Left renal cortex interstitium (tissue), 4 donors: Measurements from ENCODE around the gene TMED3. TPM values are rescaled to one million over a fixed set of nuclear protein-coding genes. Genes with fewer than 3 reads are reported as not detected.

Source experiments
- DNase-seq, 4 donors: peaks; one replicate each; pipeline ENCODE4 v3.0.0-alpha.2; 2013; ENCODE audit warnings: low read depth in 4 of 4, low spot score in 2 of 4, missing footprints in 1 of 4
- polyA plus RNA-seq, 4 donors: library from polyadenylated mRNA; unstranded; fragments of 120-200 nt; gene quantifications; one replicate each; pipeline ENCODE4 v1.2.1, GENCODE V29; 2013; ENCODE audit not compliant: insufficient read length in 4 of 4

Gene TMED3
- polyA plus RNA-seq, 4 donors: 56.5 to 72.3 (median 65.0) TPM

- DNase-seq: no peak
Measured at GRCh38 chr15:79372428-79372827, 61.5 kb downstream of the TMED3 start.

Other genes with a start within 250 kb of the TMED3 start
- gene RASGRF1, start 220.3 kb upstream of the TMED3 start, polyA plus RNA-seq: under 1 TPM; 0.27 to 0.55 (median 0.37) TPM
- under 1 TPM; 0.06 to 0.08 (median 0.07) TPM for gene ANKRD34C, start 28.4 kb upstream of the TMED3 start, polyA plus RNA-seq
- gene MINAR1, start 121.2 kb downstream of the TMED3 start, polyA plus RNA-seq: 1 to 10 TPM in 2 of 4 donors, under 1 TPM in 2; 0.83 to 1.3 (median 1.1) TPM